ENCODE results near the gene TYW1B.
"Not testable (repeated sequence)": the region's sequence is repeated elsewhere in the genome, so short reads cannot be mapped to it uniquely, and the experiment has no call there.

Gene TYW1B

DNA sequence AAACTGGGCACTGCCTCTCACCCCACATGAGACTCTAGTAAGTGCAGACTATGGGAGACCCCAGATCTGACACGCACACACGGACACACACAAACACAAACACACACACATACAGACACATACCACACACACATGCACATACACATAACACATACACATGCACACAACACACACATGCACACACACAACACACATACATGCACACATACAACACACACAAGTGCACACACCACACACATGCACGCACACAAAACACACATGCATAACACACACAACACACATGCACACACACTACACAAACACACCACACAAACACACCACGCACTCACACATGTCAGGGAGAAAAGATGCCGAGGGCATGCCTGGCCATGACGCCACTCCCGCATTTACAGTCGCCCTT is 205.5 kb downstream of the TYW1B start:
- DNase-seq = no peak

DNA sequence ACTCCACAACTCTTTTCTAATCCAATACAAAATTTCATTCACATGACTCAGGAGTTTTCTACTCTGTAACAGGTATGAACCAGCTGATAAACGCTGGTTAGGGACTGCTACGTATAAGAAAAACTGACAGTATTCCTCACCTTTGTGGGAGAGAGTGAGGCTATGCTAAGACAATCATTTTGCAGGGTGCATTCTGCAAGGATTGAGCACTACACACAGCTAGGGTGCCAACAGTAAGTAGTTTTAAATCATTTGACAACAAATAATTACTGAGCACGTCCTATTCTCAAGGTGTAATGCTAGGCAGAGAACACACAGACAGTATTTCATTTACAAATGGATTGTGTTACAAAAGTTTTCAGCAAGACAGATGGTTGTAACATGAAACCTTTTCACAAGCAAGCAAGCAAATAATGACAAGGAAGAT is 206.2 kb downstream of the TYW1B start:
- DNase-seq = not testable (repeated sequence)

- not testable (repeated sequence) for DNase-seq
Observed at GRCh38 chr7:72620923-72621322, 207.1 kb downstream of the TYW1B start.

- DNase-seq = not testable (repeated sequence)
Observed at GRCh38 chr7:72618435-72619180, 209.4 kb downstream of the TYW1B start.

GRCh38 chr7:72609761-72610160 is 218.2 kb downstream of the TYW1B start:
- not testable (repeated sequence) for DNase-seq

DNA sequence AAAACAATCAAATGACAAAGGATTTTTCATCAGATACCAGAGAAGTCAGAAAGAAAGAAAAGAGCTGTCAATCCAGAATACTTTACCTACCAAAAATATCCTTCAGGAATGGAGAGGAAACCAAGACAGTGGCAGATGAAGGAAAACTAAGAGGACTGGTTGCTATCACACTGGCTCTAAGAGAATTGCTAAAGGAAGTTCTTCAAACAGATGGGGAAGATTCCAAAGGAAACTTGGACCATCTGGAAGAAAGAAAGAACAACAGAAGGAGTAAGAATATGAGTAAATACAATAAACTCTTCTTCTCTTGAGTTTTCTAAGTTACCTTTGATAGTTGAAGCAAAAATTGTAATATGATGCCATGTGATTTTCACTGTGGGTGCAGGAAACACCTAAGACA is 220.0 kb downstream of the TYW1B start:
- DNase-seq = not testable (repeated sequence)

DNA sequence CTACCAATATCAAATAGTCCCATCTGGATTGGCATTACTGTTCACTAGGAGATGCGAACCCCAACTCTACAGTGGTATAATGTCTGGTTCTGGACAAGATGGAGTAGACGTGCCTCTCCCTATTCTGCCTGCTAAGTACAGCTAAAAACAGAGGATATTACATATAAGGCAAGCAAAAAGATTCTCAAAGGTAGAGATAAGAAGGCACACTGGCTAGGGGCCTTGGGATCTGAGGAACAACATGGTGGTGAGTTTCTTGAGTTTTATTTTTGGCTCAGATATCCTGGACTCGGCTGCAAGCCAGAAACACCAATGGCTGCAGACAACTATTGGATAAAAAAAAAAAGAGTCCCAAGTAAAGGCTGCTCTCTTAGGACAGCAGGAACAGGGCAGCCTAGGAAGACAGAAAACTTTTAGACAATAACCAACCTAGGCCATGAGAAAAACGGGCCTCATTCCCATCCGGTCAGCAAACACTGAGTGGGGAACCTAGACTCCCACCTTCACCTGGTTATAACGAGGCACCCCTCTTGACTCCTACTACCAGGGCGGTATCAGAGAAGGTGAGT is 222.1 kb downstream of the TYW1B start:
- DNase-seq = not testable (repeated sequence)

- not testable (repeated sequence) for DNase-seq
Observed at GRCh38 chr7:72604771-72605611, 223.0 kb downstream of the TYW1B start.

DNA sequence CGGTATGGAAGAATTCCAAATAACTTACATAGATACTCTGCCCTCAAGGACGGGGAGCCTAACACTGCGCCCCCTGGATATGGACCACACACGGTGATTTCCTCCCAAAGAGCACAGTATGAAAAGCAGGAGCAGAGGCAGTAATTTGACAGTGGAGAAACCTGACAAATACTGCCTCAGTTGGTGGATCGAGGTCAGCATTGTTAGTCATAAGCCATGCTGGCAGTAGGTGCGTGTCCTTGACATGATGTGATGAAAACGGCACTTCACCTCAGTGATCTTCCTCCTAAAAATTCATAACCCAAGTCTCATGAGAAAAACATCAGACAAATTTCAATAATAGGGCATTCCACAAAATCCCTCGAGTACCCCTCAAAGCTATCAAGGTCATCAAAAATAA is 224.5 kb downstream of the TYW1B start:
- DNase-seq = not testable (repeated sequence)

DNA sequence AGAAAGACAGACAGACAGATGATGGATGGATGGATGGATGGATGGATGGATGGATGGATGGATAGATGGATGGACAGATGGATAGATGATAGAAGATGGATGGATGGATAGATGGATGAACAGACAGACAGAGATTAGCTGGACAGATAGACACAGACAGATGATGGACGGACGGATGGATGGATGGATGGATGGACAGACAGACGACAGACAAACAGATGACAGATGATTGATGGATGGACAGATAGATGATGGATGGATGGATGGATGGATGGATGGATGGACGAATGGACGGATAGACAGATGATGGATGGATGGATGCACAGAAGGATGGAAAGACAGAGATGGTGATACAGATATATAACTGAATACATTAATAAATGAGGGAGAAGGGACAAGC is 224.9 kb downstream of the TYW1B start:
- no peak for DNase-seq

GRCh38 chr7:72601683-72602082 is 226.3 kb downstream of the TYW1B start:
- DNase-seq = not testable (repeated sequence)

DNA sequence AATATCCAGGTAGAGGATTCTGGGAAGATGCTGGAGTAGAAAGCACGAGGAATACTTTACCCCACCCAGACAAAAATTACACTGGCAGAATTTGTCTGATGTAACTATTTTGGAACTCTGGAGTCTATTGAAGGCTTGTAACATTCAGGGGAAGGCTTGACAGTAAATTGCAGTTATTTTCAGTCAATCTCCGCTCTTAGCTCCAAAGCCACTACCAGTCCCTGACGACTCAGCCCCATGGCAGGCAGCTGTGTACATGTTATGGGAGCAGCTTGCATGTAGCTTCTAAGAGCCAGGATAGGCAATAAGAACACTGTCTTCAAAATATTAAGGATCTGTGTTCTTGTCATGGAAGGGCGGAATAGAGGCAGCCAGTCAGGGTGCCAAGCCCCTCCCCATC is 238.0 kb downstream of the TYW1B start:
- DNase-seq = not testable (repeated sequence)

GRCh38 chr7:72587267-72587666 is 240.7 kb downstream of the TYW1B start:
- DNase-seq = not testable (repeated sequence)

DNA sequence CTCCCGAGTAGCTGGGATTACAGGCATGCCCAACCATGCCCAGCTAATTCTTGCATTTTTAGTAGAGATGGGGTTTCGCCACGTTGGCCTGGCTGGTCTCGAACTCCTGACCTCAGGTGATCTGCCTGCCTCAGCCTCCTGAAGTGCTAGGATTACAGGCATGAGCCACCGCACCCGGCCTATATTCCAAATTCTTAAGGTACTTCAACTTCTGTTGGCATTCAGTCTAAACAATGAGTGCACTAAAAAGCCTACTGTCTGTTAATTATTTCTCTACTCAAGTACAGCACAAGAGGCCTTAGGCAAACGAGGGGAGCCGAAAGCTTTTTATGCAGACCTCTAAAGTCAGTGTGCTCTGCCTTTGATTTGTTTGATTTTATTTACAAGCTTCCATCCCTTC is 243.4 kb downstream of the TYW1B start:
- not testable (repeated sequence) for DNase-seq

GRCh38 chr7:72583620-72584361 is 244.2 kb downstream of the TYW1B start:
- not testable (repeated sequence) for DNase-seq

DNA sequence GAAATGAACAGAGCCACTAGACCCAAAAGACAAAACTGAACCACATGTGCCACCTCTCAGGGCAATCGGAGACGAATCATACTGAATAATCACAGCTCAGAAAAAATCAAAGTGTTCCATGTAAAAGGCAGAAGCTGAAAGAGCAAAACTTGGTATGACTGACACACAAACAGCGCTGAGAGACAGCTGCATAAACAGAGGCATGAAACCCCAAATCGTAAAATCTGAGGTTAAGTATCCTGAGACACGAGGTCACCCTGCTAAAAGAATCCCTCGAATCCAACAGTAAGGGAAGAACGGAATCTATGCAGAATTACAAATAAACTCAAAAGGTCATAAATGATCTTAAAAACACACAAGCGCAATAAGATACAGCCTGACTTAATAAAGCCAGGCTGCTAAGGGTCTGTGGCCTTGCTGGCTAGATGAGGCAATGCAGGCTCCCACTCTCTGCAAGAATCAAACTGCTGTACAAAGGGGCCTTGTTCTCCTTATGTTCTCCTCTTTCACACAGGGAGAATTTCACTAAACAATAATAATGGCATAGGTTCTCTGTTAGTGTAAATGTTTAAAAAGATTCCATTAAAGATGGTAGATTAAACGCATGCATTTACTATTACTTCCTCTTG is 247.7 kb downstream of the TYW1B start:
- not testable (repeated sequence) for DNase-seq

GRCh38 chr7:72577107-72577506 is 250.9 kb downstream of the TYW1B start:
- no peak for DNase-seq

- not testable (repeated sequence) for DNase-seq
Observed at GRCh38 chr7:72561988-72562387, 266.0 kb downstream of the TYW1B start.

- DNase-seq = not testable (repeated sequence)
Observed at GRCh38 chr7:72559546-72559945, 268.5 kb downstream of the TYW1B start.

DNA sequence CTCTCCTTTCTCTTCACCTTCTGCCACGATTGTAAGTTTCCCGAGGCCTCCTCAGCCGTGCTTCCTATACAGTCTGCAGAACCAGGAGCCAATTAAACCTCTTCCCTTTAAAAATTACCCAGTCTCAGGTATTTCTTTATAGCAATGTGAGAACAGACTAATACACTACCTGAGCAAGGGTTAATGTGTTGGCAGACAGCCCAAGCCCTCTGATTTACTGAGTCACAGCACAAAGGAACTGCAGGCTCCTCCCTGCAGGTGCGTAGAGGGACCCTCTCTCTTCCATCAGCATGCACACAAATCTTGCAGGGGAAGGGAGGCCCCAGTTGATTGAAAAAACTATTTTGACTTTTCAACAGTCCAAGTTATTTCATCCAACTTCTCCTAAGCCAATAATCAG is 271.3 kb downstream of the TYW1B start:
- not testable (repeated sequence) for DNase-seq

GRCh38 chr7:72555238-72555637 is 272.8 kb downstream of the TYW1B start:
- DNase-seq = not testable (repeated sequence)

GRCh38 chr7:72554401-72554800 is 273.6 kb downstream of the TYW1B start:
- not testable (repeated sequence) for DNase-seq

Data from stimulated activated CD4-positive, alpha-beta T cell treated with anti-CD3 and anti-CD28 coated beads, Interleukin-4, amount 100 ng/mL, for 24 hours (primary cell).